Kidney (tissue), 14 donors: Measurements from ENCODE around the gene VTI1A. TPM values are rescaled to one million over a fixed set of nuclear protein-coding genes. Genes with fewer than 3 reads are reported as not detected.

ENCODE experiments used
- DNase-seq, 5 donors: peaks; one replicate each; pipeline ENCODE4 v3.0.0-alpha.2; 2013 to 2020
- FAIRE-seq: peaks from 2 replicates; lab custom pipeline; 2012; peaks lifted over from hg19 to GRCh38; lab: Jason Lieb, UNC
- H3K27ac ChIP-seq, 2 donors: one replicate each; pipeline ENCODE4 v1.7.0; 2013; ENCODE audit warnings: low read depth in 2 of 2, low read length in 2 of 2, inconsistent platforms in 1 of 2
- H3K27me3 ChIP-seq: one replicate; pipeline ENCODE4 v1.7.1; 2013; ENCODE audit warnings: low read length, inconsistent platforms; ENCODE audit not compliant: control insufficient read depth, insufficient read depth
- H3K36me3 ChIP-seq, 3 donors: one replicate each; pipeline versions ENCODE4 v1.7.0 to v1.7.1; 2013; ENCODE audit warnings: low read length in 3 of 3, control low read depth in 1 of 3, inconsistent platforms in 1 of 3; ENCODE audit not compliant: insufficient read depth in 3 of 3, control insufficient read depth in 2 of 3
- H3K4me1 ChIP-seq, 3 donors: one replicate each; pipeline versions ENCODE4 v1.7.0 to v1.7.1; 2013; ENCODE audit warnings: low read length in 3 of 3, inconsistent platforms in 1 of 3, low read depth in 1 of 3; ENCODE audit not compliant: control insufficient read depth in 2 of 3, insufficient read depth in 2 of 3
- H3K4me3 ChIP-seq, 3 donors: one replicate each; pipeline versions ENCODE4 v1.7.0 to v1.8.1; 2013; ENCODE audit warnings: low read length in 3 of 3, control low read depth in 1 of 3, inconsistent platforms in 1 of 3
- H3K9ac ChIP-seq, 3 donors: one replicate each; pipeline versions ENCODE4 v1.7.0 to v1.7.1; 2013; ENCODE audit warnings: low read length in 3 of 3, control low read depth in 1 of 3, inconsistent platforms in 1 of 3
- H3K9me3 ChIP-seq, 3 donors: one replicate each; pipeline versions ENCODE4 v1.7.0 to v1.7.1; 2013; ENCODE audit warnings: low read length in 3 of 3, control low read depth in 1 of 3, inconsistent platforms in 1 of 3; ENCODE audit not compliant: control insufficient read depth in 2 of 3, insufficient read depth in 1 of 3
- CTCF ChIP-seq: IDR thresholded peaks from 3 replicates; pipeline ENCODE4 v1.5.1; 2012; ENCODE audit warnings: mild to moderate bottlenecking, moderate library complexity, borderline replicate concordance; ENCODE audit not compliant: insufficient read depth; ENCODE audit errors: extremely low read depth
- intact Hi-C: fragments of 100-400 bp; cut with DNase I; formaldehyde crosslinking; loops from one replicate; pipeline ENCODE4 v1.11.1; 2022
- polyA plus RNA-seq: library from polyadenylated mRNA; stranded (reverse); fragments of 350-450 nt; fragmentation: Illumina TruSeq; extraction: RNeasy Lipid Tissue Mini Kit (QIAGEN cat#74804); gene quantifications from one replicate; pipeline ENCODE4 v1.2.3, GENCODE V29; 2014; ENCODE audit warnings: low read depth, low replicate concordance; ENCODE audit not compliant: insufficient read depth
- total RNA-seq: library from RNA; stranded (reverse); fragmentation: NEBNext Ultra II Directional; extraction: Animal tissue kit (Norgen Biotek cat#: 25700); gene quantifications from one replicate; pipeline ENCODE4 v1.2.1, GENCODE V29; 2021
- donor health status: control.
- donor health status: control.
- donor health status: control.
- donor health status: control.
- donor health status: control.
- donor health status: DM: yes; HTN: yes; CAD: no.
- donor health status: Normal renal cell carcinoma (clear cell type).

Gene VTI1A
- total and polyA plus RNA-seq, 2 donors from 2014 or later, result 9.2 to 41.8 TPM

- Histone ChIP-seq H3K36me3 (no peaks in the 10 kb centered on the region), H3K27ac (no peak overlapping the region), H3K9me3 (no peaks in the 10 kb centered on the region), H3K9ac (no peak overlapping the region), H3K4me3 (no peak overlapping the region), H3K4me1 (no peaks in the 10 kb centered on the region), H3K27me3 (no peaks in the 10 kb centered on the region)
- TF ChIP-seq CTCF, result no peak
- DNase-seq (no peak), FAIRE-seq (no peak)
- intact Hi-C loops, result no loop called here
Measured at GRCh38 chr10:112701211-112701877, 254.3 kb downstream of the VTI1A start.

GRCh38 chr10:112701878-112702255 lies 254.9 kb downstream of the VTI1A start:
- Histone ChIP-seq H3K27ac (no peak overlapping the region), H3K4me1 (no peaks in the 10 kb centered on the region), H3K36me3 (no peaks in the 10 kb centered on the region), H3K9me3 (no peaks in the 10 kb centered on the region), H3K4me3 (no peak overlapping the region), H3K27me3 (no peaks in the 10 kb centered on the region), H3K9ac (no peak overlapping the region)
- DNase-seq (no peak), FAIRE-seq (no peak)
- intact Hi-C loops, result no loop called here
- TF ChIP-seq CTCF, result no peak

GRCh38 chr10:112706577-112706976 lies 259.6 kb downstream of the VTI1A start:
- H3K27me3 ChIP-seq, result no peaks in the 10 kb centered on the region
- H3K9ac ChIP-seq, result no peak overlapping the region
- no peaks in the 10 kb centered on the region for H3K9me3 ChIP-seq
- FAIRE-seq (no peak), DNase-seq (no peak)
- TF ChIP-seq CTCF, result no peak
- no peak overlapping the region for H3K4me3 ChIP-seq
- intact Hi-C loops, result no loop called here
- no peak overlapping the region for H3K27ac ChIP-seq
- H3K4me1 ChIP-seq, result no peaks in the 10 kb centered on the region
- H3K36me3 ChIP-seq, result no peaks in the 10 kb centered on the region

- Histone ChIP-seq H3K9me3 (no peaks in the 10 kb centered on the region), H3K36me3 (no peaks in the 10 kb centered on the region), H3K27ac (no peak overlapping the region), H3K27me3 (no peaks in the 10 kb centered on the region), H3K9ac (no peak overlapping the region), H3K4me3 (no peak overlapping the region), H3K4me1 (no peaks in the 10 kb centered on the region)
- DNase-seq, result no peak
- intact Hi-C loops, result no loop called here
- TF ChIP-seq CTCF, result no peak
- FAIRE-seq, result no peak
Measured at GRCh38 chr10:112708461-112708860, 261.4 kb downstream of the VTI1A start.
